GM23338 (cell line): Measurements from ENCODE around the gene UGCG. TPM values are rescaled to one million over a fixed set of nuclear protein-coding genes. Genes with fewer than 3 reads are reported as not detected.

Experiments used
- ATAC-seq: fragments of 200-7000 bp; cut with Tn5 transposase; 3 replicates; pipeline ENCODE4 v1.9.1; 2020
- DNase-seq: peaks from one replicate; pipeline ENCODE4 v3.0.0-alpha.2; 2015; ENCODE audit warnings: low spot score
- H2AFZ ChIP-seq: fragments of 200-600 bp; sonication (generic); 2 replicates; pipeline ENCODE4 v1.8.0; 2016; ENCODE audit warnings: antibody characterized with exemption, mild to moderate bottlenecking, moderate library complexity
- H3F3A ChIP-seq: fragments of 200-600 bp; sonication (generic); replicated peaks from 2 replicates; pipeline ENCODE4 v1.8.0; 2017; ENCODE audit warnings: antibody characterized with exemption, mixed run types, low read depth
- H3K27ac ChIP-seq: fragments of 200-600 bp; sonication (generic); 2 replicates; pipeline ENCODE4 v1.6.1; 2016; ENCODE audit warnings: low read depth
- H3K27me3 ChIP-seq: fragments of 200-600 bp; sonication (generic); 2 replicates; pipeline ENCODE4 v1.8.0; 2016; ENCODE audit warnings: mild to moderate bottlenecking, mixed run types, moderate library complexity; ENCODE audit not compliant: insufficient read depth
- H3K36me3 ChIP-seq: fragments of 200-600 bp; sonication (generic); 2 replicates; pipeline ENCODE4 v1.8.0; 2016; ENCODE audit warnings: mild to moderate bottlenecking; ENCODE audit not compliant: insufficient read depth
- H3K4me1 ChIP-seq: fragments of 200-600 bp; sonication (generic); 2 replicates; pipeline ENCODE4 v1.8.0; 2016; ENCODE audit warnings: mild to moderate bottlenecking, moderate library complexity; ENCODE audit not compliant: insufficient read depth
- H3K4me2 ChIP-seq: fragments of 200-600 bp; sonication (generic); 2 replicates; pipeline ENCODE4 v1.7.1; 2017; ENCODE audit warnings: mixed run types
- H3K4me3 ChIP-seq: fragments of 200-600 bp; sonication (generic); 2 replicates; pipeline ENCODE4 v1.6.1; 2016; ENCODE audit warnings: mixed run types
- H3K79me2 ChIP-seq: fragments of 200-600 bp; sonication (generic); replicated peaks from 2 replicates; pipeline ENCODE4 v1.8.0; 2017; ENCODE audit warnings: mild to moderate bottlenecking; ENCODE audit not compliant: insufficient read depth
- H3K9me2 ChIP-seq: fragments of 200-600 bp; sonication (generic); 2 replicates; pipeline ENCODE4 v1.8.0; 2017; ENCODE audit not compliant: insufficient read depth
- H4K20me1 ChIP-seq: fragments of 200-600 bp; sonication (generic); replicated peaks from 2 replicates; pipeline ENCODE4 v1.8.0; 2017; ENCODE audit warnings: mild to moderate bottlenecking; ENCODE audit not compliant: insufficient read depth
- H3K27ac Mint-ChIP-seq: 2 replicates; pipeline ENCODE4 v1.8.0; 2020; ENCODE audit warnings: inconsistent platforms, mild to moderate bottlenecking, moderate library complexity, mixed read lengths
- H3K27me3 Mint-ChIP-seq: 3 replicates; pipeline ENCODE4 v1.8.0; 2022; ENCODE audit warnings: low read depth, mild to moderate bottlenecking, moderate library complexity, mixed read lengths, inconsistent platforms; ENCODE audit not compliant: insufficient read depth, poor library complexity
- H3K36me3 Mint-ChIP-seq: 3 replicates; pipeline ENCODE4 v1.8.0; 2021; ENCODE audit warnings: low read depth, mild to moderate bottlenecking, inconsistent platforms, moderate library complexity, mixed read lengths
- H3K4me1 Mint-ChIP-seq: 3 replicates; pipeline ENCODE4 v1.8.0; 2020; ENCODE audit warnings: mild to moderate bottlenecking, inconsistent platforms, mixed read lengths
- H3K4me3 Mint-ChIP-seq: 3 replicates; pipeline ENCODE4 v1.8.0; 2021; ENCODE audit warnings: moderate library complexity, mild to moderate bottlenecking, inconsistent platforms, mixed read lengths
- H3K9me3 Mint-ChIP-seq: 3 replicates; pipeline ENCODE4 v1.8.0; 2020; ENCODE audit warnings: moderate library complexity, mild to moderate bottlenecking, inconsistent platforms, mixed read lengths
- CREB1 ChIP-seq: fragments of 250-450 bp; sonication (Bioruptor Pico); IDR thresholded peaks from 2 replicates; pipeline ENCODE4 v1.5.0; 2020; ENCODE audit warnings: low read depth, mild to moderate bottlenecking, moderate library complexity
- ETS1 ChIP-seq: IDR thresholded peaks from 2 replicates; pipeline ENCODE4 v1.6.1; 2016; ENCODE audit warnings: antibody characterized with exemption
- NANOG ChIP-seq: IDR thresholded peaks from 2 replicates; pipeline ENCODE4 v1.6.1; 2016; ENCODE audit warnings: antibody characterized with exemption, borderline replicate concordance
- POLR2AphosphoS5 ChIP-seq: IDR thresholded peaks from 2 replicates; pipeline ENCODE4 v1.6.1; 2016; ENCODE audit warnings: antibody characterized with exemption, low read depth
- STAT1 ChIP-seq: IDR thresholded peaks from one replicate; pipeline ENCODE4 v1.6.1; 2016; ENCODE audit warnings: antibody characterized with exemption; ENCODE audit not compliant: unreplicated experiment
- ZNF331 ChIP-seq: fragments of 250-450 bp; sonication (Bioruptor Pico); IDR thresholded peaks from 2 replicates; pipeline ENCODE4 v1.5.0; 2020; ENCODE audit warnings: low read depth, mild to moderate bottlenecking, moderate library complexity
- ZNF462 ChIP-seq: fragments of 250-450 bp; sonication (Bioruptor Pico); IDR thresholded peaks from 2 replicates; pipeline ENCODE4 v1.5.0; 2020; ENCODE audit warnings: mild to moderate bottlenecking, moderate library complexity
- polyA plus RNA-seq: library from polyadenylated mRNA; unstranded; fragments of >200 nt; fragmentation: Nextera tagmentation; extraction: Ambion mirVana; gene quantifications from 2 replicates; pipeline ENCODE4 v1.2.1, GENCODE V29; 2016
- total RNA-seq: library from RNA; depleted of rRNA; stranded (reverse); fragments of >200 nt; shearing (Covaris generic); gene quantifications from 2 replicates; pipeline ENCODE4 v1.2.3, GENCODE V29; 2014

Gene UGCG
- total and polyA plus RNA-seq, 2 experiments from 2014 or later = 30.4 to 44.9 TPM

DNA sequence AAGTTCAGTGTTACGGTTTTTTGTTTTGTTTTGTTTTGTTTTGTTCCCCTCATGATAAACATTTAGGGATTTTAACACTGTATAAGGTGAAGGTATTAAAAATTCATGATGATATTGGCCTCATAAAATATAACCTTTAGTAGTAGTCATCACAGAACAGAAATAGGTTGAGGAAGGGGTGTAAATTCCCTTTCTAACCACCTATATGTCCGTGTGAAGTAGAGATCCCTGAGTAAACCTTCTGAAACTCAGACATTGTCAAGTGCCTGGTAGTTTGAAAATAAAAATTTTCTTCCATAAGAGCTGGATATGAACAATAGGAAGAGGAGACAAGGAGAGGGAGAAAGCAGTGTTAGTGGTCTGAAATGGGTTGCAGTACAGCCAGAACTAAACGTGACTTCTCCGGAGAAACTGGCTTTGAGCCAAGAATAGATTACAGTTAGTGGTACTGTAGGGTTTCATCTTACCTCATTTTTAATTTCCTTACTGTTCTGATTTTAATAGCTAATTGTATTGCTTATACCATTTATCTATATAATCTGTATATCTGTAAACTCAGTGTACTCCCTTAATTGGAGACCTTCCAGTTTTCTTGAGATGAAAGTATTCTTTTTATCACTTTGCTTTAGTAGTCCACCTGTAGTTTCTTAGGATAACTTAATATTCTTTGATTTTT lies 18.3 kb downstream of the UGCG start:
- DNase-seq (no peak), ATAC-seq (no peak)
- Histone ChIP-seq H3K4me3 (no peak overlapping the region), H3F3A (no peaks in the 10 kb centered on the region), H2AFZ (no peak overlapping the region), H4K20me1 (peaks cover 32% of the 10 kb centered on the region), H3K79me2 (peaks cover 87% of the 10 kb centered on the region), H3K36me3 (no peaks in the 10 kb centered on the region), H3K4me1 (no peaks in the 10 kb centered on the region), H3K27ac (no peak overlapping the region), H3K9me2 (no peaks in the 10 kb centered on the region), H3K4me2 (no peak overlapping the region), H3K27me3 (no peaks in the 10 kb centered on the region)
- Mint-ChIP-seq H3K36me3 (peaks cover 8% of the 10 kb centered on the region; the same call in 2 of the 3 replicates), H3K9me3 (no peaks in the 10 kb centered on the region), H3K27ac (no peak overlapping the region; the same call in 1 of the 2 replicates), H3K4me1 (no peaks in the 10 kb centered on the region), H3K27me3 (no peaks in the 10 kb centered on the region), H3K4me3 (no peak overlapping the region)
- no peak for TF ChIP-seq POLR2AphosphoS5
- no peak for TF ChIP-seq ETS1
- TF ChIP-seq ZNF331 = no peak
- no peak for TF ChIP-seq STAT1
- no peak for TF ChIP-seq ZNF462 (CRISPR knock-in tag)
- no peak for TF ChIP-seq CREB1 (CRISPR knock-in tag)
- TF ChIP-seq NANOG = no peak
